T-helper 17 cell (primary cell): Measurements from ENCODE around the gene ACTR1B. TPM values are rescaled to one million over a fixed set of nuclear protein-coding genes. Genes with fewer than 3 reads are reported as not detected.
A peak's percentile ranks its signal among the peaks of the same experiment; 100 is the strongest.
"Not testable (repeated sequence)": the region's sequence is repeated elsewhere in the genome, so short reads cannot be mapped to it uniquely, and the experiment has no call there.

ENCODE experiments used
- ATAC-seq: fragments of 150-1000 bp; cut with Tn5 transposase; 2 replicates; pipeline ENCODE4 v1.10.0; 2021; ENCODE audit warnings: mild to moderate bottlenecking, moderate library complexity
- DNase-seq, 3 donors: peaks; one replicate each; pipeline versions ENCODE4 v3.0.0 to v3.0.0-alpha.2; 2020 to 2021
- H3K9me3 ChIP-seq: one replicate; pipeline ENCODE4 v1.7.0; 2013; ENCODE audit warnings: low read length, mild to moderate bottlenecking; ENCODE audit not compliant: control insufficient read depth, poor library complexity, severe bottlenecking
- H3K27ac Mint-ChIP-seq: one replicate; pipeline ENCODE4 v1.8.0; 2022; ENCODE audit warnings: mild to moderate bottlenecking, moderate library complexity, mixed read lengths
- H3K27me3 Mint-ChIP-seq: one replicate; pipeline ENCODE4 v1.8.0; 2022; ENCODE audit warnings: mixed read lengths
- H3K36me3 Mint-ChIP-seq: one replicate; pipeline ENCODE4 v1.8.0; 2022; ENCODE audit warnings: low read depth, mixed read lengths
- H3K4me1 Mint-ChIP-seq: one replicate; pipeline ENCODE4 v1.8.0; 2022; ENCODE audit warnings: mild to moderate bottlenecking, mixed read lengths
- H3K4me3 Mint-ChIP-seq: one replicate; pipeline ENCODE4 v1.8.0; 2022; ENCODE audit warnings: mild to moderate bottlenecking, moderate library complexity, mixed read lengths
- total RNA-seq, 4 donors: library from RNA in 2 of 4; stranded (reverse) in 2 of 4; gene quantifications; one replicate each; pipeline ENCODE4 v1.2.3 and lab custom pipeline; 2022 to 2026

ACTR1B gene
- total RNA-seq, 2 donors from 2014 or later, result 90.9 to 98.0 TPM

GRCh38 chr2:97701851-97702465 is 38.1 kb upstream of the ACTR1B start:
- Mint-ChIP-seq H3K36me3 (no peaks in the 10 kb centered on the region), H3K4me1 (peaks cover 16% of the 10 kb centered on the region), H3K4me3 (no peak overlapping the region), H3K27ac (no peak overlapping the region), H3K27me3 (no peaks in the 10 kb centered on the region)
- H3K9me3 ChIP-seq, result no peaks in the 10 kb centered on the region
- DNase-seq, result no peak
- ATAC-seq, result no peak

GRCh38 chr2:97701186-97701585 is 37.3 kb upstream of the ACTR1B start:
- no peak for DNase-seq
- H3K9me3 ChIP-seq, result no peaks in the 10 kb centered on the region
- H3K4me1 Mint-ChIP-seq, result peaks cover 16% of the 10 kb centered on the region
- ATAC-seq, result no peak
- no peaks in the 10 kb centered on the region for H3K36me3 Mint-ChIP-seq
- no peaks in the 10 kb centered on the region for H3K27me3 Mint-ChIP-seq
- no peak overlapping the region for H3K4me3 Mint-ChIP-seq
- H3K27ac Mint-ChIP-seq, result no peak overlapping the region

- Mint-ChIP-seq H3K27ac (peak overlapping the region; percentile 57), H3K27me3 (no peaks in the 10 kb centered on the region), H3K36me3 (no peaks in the 10 kb centered on the region), H3K4me3 (no peak overlapping the region), H3K4me1 (peaks cover 16% of the 10 kb centered on the region)
- ATAC-seq, result peak; percentile 85
- no peaks in the 10 kb centered on the region for H3K9me3 ChIP-seq
- DNase-seq, result peak in 1 of 3 donors; percentile 55
Observed at GRCh38 chr2:97699765-97700444, 36.1 kb upstream of the ACTR1B start.

- Mint-ChIP-seq H3K36me3 (no peaks in the 10 kb centered on the region), H3K27ac (no peak overlapping the region), H3K4me1 (peaks cover 12% of the 10 kb centered on the region), H3K27me3 (no peaks in the 10 kb centered on the region), H3K4me3 (no peak overlapping the region)
- H3K9me3 ChIP-seq, result no peaks in the 10 kb centered on the region
- DNase-seq, result no peak
- no peak for ATAC-seq
Observed at GRCh38 chr2:97698530-97698929, 34.7 kb upstream of the ACTR1B start.

- Mint-ChIP-seq H3K4me3 (no peak overlapping the region), H3K27ac (no peak overlapping the region), H3K27me3 (no peaks in the 10 kb centered on the region), H3K4me1 (peaks cover 12% of the 10 kb centered on the region), H3K36me3 (no peaks in the 10 kb centered on the region)
- DNase-seq, result peak; percentile 79 to 93 (median 86)
- no peaks in the 10 kb centered on the region for H3K9me3 ChIP-seq
- peak; percentile 93 for ATAC-seq
Observed at GRCh38 chr2:97697252-97698235, 33.7 kb upstream of the ACTR1B start.

- no peak for ATAC-seq
- H3K4me3 Mint-ChIP-seq, result no peak overlapping the region
- no peak for DNase-seq
Observed at GRCh38 chr2:97695744-97696143, 31.9 kb upstream of the ACTR1B start.

GRCh38 chr2:97693476-97693875 is 29.6 kb upstream of the ACTR1B start:
- no peaks in the 10 kb centered on the region for H3K9me3 ChIP-seq
- no peaks in the 10 kb centered on the region for H3K36me3 Mint-ChIP-seq
- peaks cover 7% of the 10 kb centered on the region for H3K4me1 Mint-ChIP-seq
- peaks cover 7% of the 10 kb centered on the region for H3K27me3 Mint-ChIP-seq
- H3K4me3 Mint-ChIP-seq, result no peak overlapping the region
- DNase-seq (no peak), ATAC-seq (no peak)
- H3K27ac Mint-ChIP-seq, result peak overlapping the region; percentile 61

More at GRCh38 chr2:97695744-97696143, 31.9 kb upstream of the ACTR1B start:
- H3K27me3 Mint-ChIP-seq, result no peaks in the 10 kb centered on the region
- no peaks in the 10 kb centered on the region for H3K36me3 Mint-ChIP-seq
- no peak overlapping the region for H3K27ac Mint-ChIP-seq
- no peaks in the 10 kb centered on the region for H3K9me3 ChIP-seq
- peaks cover 12% of the 10 kb centered on the region for H3K4me1 Mint-ChIP-seq

GRCh38 chr2:97691166-97691565 is 27.3 kb upstream of the ACTR1B start:
- H3K27ac Mint-ChIP-seq, result no peak overlapping the region
- H3K4me3 Mint-ChIP-seq, result no peak overlapping the region
- no peaks in the 10 kb centered on the region for H3K9me3 ChIP-seq
- peaks cover 6% of the 10 kb centered on the region for H3K4me1 Mint-ChIP-seq
- ATAC-seq (no peak), DNase-seq (no peak)
- peaks cover 7% of the 10 kb centered on the region for H3K27me3 Mint-ChIP-seq
- no peaks in the 10 kb centered on the region for H3K36me3 Mint-ChIP-seq

GRCh38 chr2:97688062-97688827 is 24.4 kb upstream of the ACTR1B start:
- DNase-seq (no peak), ATAC-seq (no peak)
- H3K4me3 Mint-ChIP-seq, result no peak overlapping the region
- peak overlapping the region; percentile 8 for H3K27ac Mint-ChIP-seq
- H3K36me3 Mint-ChIP-seq, result no peaks in the 10 kb centered on the region
- H3K9me3 ChIP-seq, result no peaks in the 10 kb centered on the region
- peaks cover 7% of the 10 kb centered on the region for H3K27me3 Mint-ChIP-seq
- H3K4me1 Mint-ChIP-seq, result peaks cover 6% of the 10 kb centered on the region

GRCh38 chr2:97687235-97687634 is 23.4 kb upstream of the ACTR1B start:
- H3K4me1 Mint-ChIP-seq, H3K36me3 Mint-ChIP-seq, ATAC-seq, DNase-seq, H3K27ac Mint-ChIP-seq, H3K9me3 ChIP-seq, H3K4me3 Mint-ChIP-seq, H3K27me3 Mint-ChIP-seq: not testable (repeated sequence)

- Mint-ChIP-seq H3K27ac (no peak overlapping the region), H3K36me3 (no peaks in the 10 kb centered on the region), H3K27me3 (peaks cover 5% of the 10 kb centered on the region), H3K4me1 (peaks cover 2% of the 10 kb centered on the region), H3K4me3 (no peak overlapping the region)
- ATAC-seq (no peak), DNase-seq (no peak)
- no peaks in the 10 kb centered on the region for H3K9me3 ChIP-seq
Observed at GRCh38 chr2:97678298-97678697, 14.5 kb upstream of the ACTR1B start.

GRCh38 chr2:97677480-97677879 is 13.6 kb upstream of the ACTR1B start:
- Mint-ChIP-seq H3K4me1 (peaks cover 2% of the 10 kb centered on the region), H3K27me3 (peaks cover 7% of the 10 kb centered on the region)
- ATAC-seq, result no peak

More at GRCh38 chr2:97677480-97677879, 13.6 kb upstream of the ACTR1B start:
- no peak overlapping the region for H3K27ac Mint-ChIP-seq
- no peak overlapping the region for H3K4me3 Mint-ChIP-seq
- H3K36me3 Mint-ChIP-seq, result no peaks in the 10 kb centered on the region
- DNase-seq, result no peak
- H3K9me3 ChIP-seq, result no peaks in the 10 kb centered on the region
